GM12891 (cell line): Measurements from ENCODE around the gene TMED10.

Experiments
- DNase-seq: peaks from one replicate; pipeline ENCODE4 v3.0.0; 2011; ENCODE audit warnings: low spot score; ENCODE audit not compliant: insufficient read length
- FAIRE-seq: peaks from 2 replicates; lab custom pipeline; 2011; peaks lifted over from hg19 to GRCh38; lab: Jason Lieb, UNC
- PAX5 ChIP-seq: IDR thresholded peaks from 2 replicates; pipeline ENCODE4 v1.6.1; 2011; ENCODE audit warnings: low read length, moderate library complexity, mild to moderate bottlenecking; ENCODE audit not compliant: insufficient read depth, severe bottlenecking
- POLR2A ChIP-seq: IDR thresholded peaks from 2 replicates; pipeline ENCODE4 v1.6.1; 2011; ENCODE audit warnings: low read depth, low read length, control low read depth
- POLR2AphosphoS5 ChIP-seq: IDR thresholded peaks from 2 replicates; pipeline ENCODE4 v1.6.1; 2011; ENCODE audit warnings: low read depth, low read length, control low read depth
- POU2F2 ChIP-seq: IDR thresholded peaks from 2 replicates; pipeline ENCODE4 v1.6.1; 2011; ENCODE audit warnings: low read depth, mild to moderate bottlenecking, control low read depth, low read length, moderate library complexity
- SPI1 ChIP-seq: IDR thresholded peaks from 2 replicates; pipeline ENCODE4 v1.6.1; 2011; ENCODE audit warnings: low read depth, low read length, control low read depth
- TAF1 ChIP-seq: IDR thresholded peaks from 2 replicates; pipeline ENCODE4 v1.6.1; 2011; ENCODE audit warnings: low read depth, low read length, control low read depth

Gene TMED10

DNA sequence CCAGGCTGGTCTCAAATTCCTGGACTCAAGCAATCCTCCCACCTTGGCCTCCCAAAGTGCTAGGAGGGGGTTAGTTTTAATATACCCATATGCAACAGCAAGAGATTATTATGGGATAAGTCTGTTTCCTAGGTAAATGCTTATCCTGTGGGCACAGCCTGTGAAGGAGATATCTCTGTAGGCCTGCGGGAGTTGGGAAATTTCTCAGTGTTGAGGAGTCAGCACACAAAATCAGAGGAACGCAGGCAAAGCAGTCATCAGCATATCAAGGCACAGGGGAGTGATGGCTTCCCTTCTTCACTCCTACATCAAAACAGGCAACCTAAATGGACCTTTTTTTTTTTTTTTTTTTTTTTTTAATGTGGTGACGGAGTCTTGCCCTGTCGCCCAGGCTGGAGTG lies 20.9 kb upstream of the TMED10 start:
- FAIRE-seq (no peak), DNase-seq (no peak)
- TF ChIP-seq POLR2A (no peak), PAX5 (no peak), SPI1 (no peak), POU2F2 (no peak), TAF1 (no peak), POLR2AphosphoS5 (no peak)

DNA sequence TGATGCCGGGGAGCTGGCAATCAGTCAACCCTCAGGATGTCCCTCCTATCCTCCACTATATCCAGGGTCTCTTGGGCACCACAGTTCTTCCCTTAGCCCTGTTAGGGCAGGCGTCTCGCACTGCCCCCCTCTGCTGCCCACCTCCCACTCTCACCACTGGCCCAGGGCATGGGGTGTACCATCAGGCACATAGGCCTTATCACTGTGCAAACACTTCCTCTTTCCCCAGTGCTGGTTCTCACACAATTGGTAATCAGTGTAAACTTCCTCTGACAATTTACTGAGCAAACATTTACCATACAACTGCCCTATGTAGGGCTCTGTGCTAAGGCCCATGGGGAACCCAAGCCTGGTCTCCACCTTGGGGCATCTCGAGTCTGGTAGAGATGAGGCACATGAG lies 20.1 kb upstream of the TMED10 start:
- TF ChIP-seq SPI1 = peak; percentile 89
- TF ChIP-seq POLR2AphosphoS5 = no peak
- no peak for TF ChIP-seq TAF1
- TF ChIP-seq POU2F2 = no peak
- no peak for TF ChIP-seq PAX5
- TF ChIP-seq POLR2A = no peak
- DNase-seq = no peak
- peak; percentile 68 for FAIRE-seq

DNA sequence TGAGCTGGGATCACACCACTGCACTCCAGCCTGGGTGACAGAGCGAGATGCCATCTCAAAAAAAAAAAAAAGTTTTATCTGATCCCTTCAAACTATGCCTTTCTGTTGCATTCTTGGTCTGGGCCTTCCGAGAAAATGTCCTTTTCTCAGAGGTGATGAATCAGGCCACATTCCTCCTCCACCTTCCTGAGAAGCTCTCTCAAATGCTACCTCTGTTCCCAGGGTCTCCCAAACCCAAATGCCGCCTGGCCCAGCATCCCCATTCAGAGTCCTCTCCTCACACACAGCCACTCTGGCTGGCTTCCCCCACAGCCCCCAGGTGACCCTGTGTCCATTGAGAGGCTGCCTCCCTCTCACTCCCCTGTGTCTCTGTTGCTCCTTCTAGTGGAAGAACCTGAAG lies 19.7 kb upstream of the TMED10 start:
- TF ChIP-seq PAX5 (no peak), TAF1 (no peak), SPI1 (no peak), POLR2A (no peak), POLR2AphosphoS5 (no peak), POU2F2 (no peak)
- no peak for DNase-seq
- no peak for FAIRE-seq

DNA sequence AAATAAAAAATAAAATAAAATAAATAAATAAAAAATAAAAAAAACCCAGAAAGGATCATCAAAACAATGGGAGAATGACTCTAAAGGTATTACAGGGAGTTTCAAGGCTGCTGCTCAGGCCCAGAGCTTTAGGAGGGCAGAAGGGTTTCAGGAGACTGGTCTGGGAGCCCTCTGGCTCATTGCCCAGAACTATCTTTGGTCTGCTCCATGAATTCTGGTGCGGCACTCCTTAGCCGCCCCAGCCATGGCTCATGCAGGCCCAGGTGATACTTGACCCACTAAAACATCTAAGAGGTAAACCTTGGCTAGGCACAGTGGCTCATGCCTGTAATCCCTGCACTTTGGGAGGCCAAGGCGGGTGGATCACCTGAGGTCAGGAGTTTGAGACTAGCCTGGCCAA lies 14.7 kb upstream of the TMED10 start:
- DNase-seq (no peak), FAIRE-seq (no peak)
- TF ChIP-seq POU2F2 = no peak

DNA sequence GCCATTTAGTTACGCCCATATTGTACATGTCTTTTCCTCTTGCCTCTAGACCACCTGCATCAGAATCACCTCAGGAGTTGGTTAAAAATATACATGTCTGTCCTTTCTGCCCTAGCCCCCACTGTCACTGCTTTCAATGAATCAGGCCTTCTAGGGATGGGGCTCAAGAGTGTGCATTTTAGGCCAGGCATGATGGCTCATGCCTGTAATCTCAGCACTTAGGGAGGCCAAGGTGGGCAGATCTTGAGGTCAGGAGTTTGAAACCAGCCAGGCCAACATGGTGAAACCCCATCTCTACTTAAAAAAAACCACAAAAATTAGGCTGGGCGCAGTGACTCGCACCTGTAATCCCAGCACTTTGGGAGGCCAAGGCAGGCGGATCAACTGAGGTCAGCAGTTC lies 13.6 kb upstream of the TMED10 start:
- TF ChIP-seq POLR2A (no peak), TAF1 (no peak), PAX5 (no peak)
- DNase-seq = no peak
- FAIRE-seq = no peak

DNA sequence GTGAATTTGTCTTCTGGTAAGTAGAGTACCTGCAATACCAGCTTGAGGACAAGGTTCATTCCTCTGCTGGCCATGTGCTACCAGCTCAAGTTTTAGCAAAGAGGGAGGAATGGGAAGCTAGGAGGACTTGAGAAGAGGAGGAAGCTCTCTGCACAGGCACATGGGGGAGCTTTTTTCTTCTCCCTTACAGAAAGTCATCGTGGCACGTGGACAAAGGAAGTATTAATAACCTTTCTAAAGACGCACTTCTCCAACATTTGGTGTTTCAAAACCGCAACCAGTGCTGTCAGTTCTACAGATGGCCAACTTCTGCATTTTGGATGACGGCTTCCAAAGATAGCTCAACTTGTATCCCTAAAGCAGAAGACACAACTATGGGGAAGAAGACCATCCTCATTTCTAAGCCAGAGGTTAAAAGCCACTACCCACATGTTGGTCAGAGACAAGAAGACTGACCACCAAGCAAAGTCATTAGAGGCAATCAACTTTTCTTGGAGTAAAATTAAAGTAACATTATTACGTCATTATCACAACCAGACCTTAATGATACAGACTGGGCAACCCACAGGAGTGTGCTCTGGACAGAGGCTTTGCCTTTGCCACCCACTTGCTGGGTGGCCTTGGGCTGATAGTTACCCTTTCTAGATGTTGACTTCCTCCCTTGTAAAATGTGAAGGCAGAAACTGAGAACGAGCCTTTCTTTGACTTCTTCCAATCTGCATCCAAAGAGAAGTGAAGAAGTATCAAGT lies 12.3 kb upstream of the TMED10 start:
- no peak for DNase-seq
- TF ChIP-seq POLR2A = no peak
- TF ChIP-seq SPI1 = peak; percentile 84
- peak; percentile 56 for FAIRE-seq

DNA sequence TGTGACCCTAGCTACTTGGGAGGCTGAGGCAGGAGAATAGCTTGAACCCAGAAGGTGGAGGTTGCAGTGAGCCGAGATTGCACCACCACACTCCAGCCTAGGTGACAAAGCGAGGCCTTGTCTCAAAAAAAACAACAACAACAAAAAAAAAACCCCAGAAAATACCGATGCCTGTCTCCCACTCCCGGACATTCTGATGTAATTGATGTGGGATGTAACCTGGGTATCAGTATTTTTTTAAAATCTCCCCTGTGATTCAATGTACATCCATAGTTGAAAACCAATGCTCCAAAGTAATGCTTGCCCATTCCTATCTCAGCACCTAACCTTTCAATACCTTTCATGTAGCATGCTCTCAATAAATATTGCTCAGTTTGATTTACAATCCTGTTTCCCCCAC lies 11.7 kb upstream of the TMED10 start:
- TF ChIP-seq POU2F2 (no peak), POLR2A (no peak), PAX5 (no peak), TAF1 (no peak), POLR2AphosphoS5 (no peak), SPI1 (no peak)
- FAIRE-seq (no peak), DNase-seq (no peak)

DNA sequence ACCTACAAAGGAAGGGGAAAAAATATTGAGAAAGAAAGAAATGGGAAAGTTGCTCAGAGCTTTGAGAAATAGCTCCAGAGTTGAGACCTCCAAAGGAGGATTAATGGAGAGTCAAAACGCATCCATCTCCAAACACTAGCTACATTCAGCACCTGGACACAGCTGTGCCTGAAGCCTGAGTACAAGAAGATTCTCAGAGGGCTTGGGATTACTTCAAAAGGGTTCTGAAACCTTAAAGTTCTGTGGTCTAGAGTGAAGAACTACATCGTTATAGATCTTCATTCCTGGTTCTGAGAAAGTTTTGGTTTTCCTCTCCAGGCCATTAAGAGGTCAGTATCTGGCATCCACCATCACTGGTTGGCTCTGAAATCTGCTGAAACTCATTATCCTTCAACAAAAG lies 10.5 kb upstream of the TMED10 start:
- no peak for FAIRE-seq

DNA sequence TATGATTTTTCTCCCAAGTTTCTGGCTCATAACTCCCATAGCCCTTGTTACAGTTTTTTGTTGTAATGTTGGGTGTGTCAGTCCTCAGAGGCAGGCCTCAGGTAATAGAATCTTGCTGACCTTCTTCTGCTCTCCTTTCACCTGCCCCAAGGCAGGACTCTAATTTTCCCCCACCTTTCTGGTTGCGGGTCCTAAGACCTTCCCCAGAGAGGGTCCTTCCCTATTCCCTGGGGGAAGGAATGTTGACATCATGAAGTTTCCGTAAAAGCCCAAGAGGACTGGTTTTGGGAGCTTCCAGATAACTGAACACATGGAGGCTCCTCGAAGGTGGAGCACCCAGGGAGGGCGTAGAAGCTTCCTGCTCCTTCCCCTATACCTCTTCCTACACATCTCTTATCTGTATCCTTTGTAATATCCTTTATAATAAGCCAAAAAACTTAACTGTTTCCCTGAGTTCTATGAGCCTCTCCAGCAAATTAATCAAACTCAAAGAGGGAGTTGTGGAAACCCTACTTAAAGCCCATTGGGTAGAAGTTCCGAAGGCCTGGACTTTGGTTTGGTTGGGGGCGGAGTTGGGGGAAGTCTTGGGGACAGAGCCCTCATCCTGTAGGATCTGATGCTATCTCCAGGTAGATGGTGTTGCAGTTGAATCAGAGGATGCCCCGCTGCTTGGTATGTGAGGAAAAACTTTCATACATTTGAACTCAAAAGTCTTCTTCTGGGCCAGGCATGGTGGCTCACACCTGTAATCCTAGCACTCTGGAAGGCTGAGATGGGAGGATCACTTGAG lies 9.0 kb upstream of the TMED10 start:
- FAIRE-seq = no peak

More for the DNA sequence above, 10.5 kb upstream of the TMED10 start:
- TF ChIP-seq POU2F2 (no peak), SPI1 (no peak), TAF1 (no peak)
- DNase-seq = no peak

DNA sequence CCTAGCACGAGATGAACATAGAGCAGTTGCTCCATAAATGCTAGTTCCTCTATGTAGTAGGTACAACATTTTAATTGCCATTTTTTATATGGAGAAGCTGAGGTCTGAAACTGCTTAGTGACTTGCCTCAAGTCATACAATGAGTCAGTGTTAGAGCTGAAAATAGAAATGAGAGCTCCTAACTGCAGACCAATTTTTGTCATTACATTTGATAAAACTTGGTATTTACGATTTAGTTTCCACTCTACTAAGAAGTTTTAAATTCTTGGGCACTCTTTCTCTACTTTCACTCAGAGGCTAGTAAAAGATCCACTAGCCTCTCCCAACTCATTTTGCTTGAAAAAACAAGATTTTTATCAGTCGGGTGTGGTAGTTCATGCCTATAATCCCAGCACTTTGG lies 8.1 kb upstream of the TMED10 start:
- DNase-seq (no peak), FAIRE-seq (no peak)
- TF ChIP-seq PAX5 = no peak
- no peak for TF ChIP-seq POU2F2
- TF ChIP-seq TAF1 = no peak
- no peak for TF ChIP-seq SPI1
- TF ChIP-seq POLR2AphosphoS5 = no peak
- no peak for TF ChIP-seq POLR2A

More for the DNA sequence above, 9.0 kb upstream of the TMED10 start:
- no peak for DNase-seq
- no peak for TF ChIP-seq POLR2AphosphoS5
- TF ChIP-seq PAX5 = no peak
- TF ChIP-seq SPI1 = no peak
- TF ChIP-seq POLR2A = no peak
- TF ChIP-seq POU2F2 = no peak
- TF ChIP-seq TAF1 = no peak

DNA sequence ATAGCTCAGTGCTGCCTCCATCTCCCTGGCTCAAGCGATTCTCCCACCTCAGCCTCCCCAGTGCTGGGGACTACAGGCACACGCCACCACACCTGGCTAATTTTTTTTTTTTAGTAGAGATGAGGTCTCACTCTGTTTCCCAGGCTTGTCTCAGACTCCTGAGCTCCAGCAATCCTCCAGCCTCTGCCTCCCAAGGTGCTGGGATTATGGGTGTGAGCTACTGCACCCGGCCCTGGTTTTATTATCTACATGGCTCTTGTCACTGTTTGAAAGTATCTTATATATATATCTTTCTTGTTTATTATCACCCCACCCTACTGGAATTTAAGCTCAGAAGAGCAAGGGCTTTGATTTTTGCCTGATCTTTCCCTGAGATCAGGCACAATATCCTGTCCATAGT lies 7.6 kb upstream of the TMED10 start:
- TF ChIP-seq POU2F2 = no peak
- TF ChIP-seq POLR2AphosphoS5 = no peak
- TF ChIP-seq SPI1 = no peak
- TF ChIP-seq TAF1 = no peak
- no peak for TF ChIP-seq POLR2A
- TF ChIP-seq PAX5 = no peak
- no peak for FAIRE-seq
- DNase-seq = no peak
